Esophagus mucosa (tissue), 1 donor: Measurements from ENCODE around the gene NRCAM. TPM values are rescaled to one million over a fixed set of nuclear protein-coding genes. Genes with fewer than 3 reads are reported as not detected.
A peak's percentile ranks its signal among the peaks of the same experiment; 100 is the strongest.
"Not testable (repeated sequence)": the region's sequence is repeated elsewhere in the genome, so short reads cannot be mapped to it uniquely, and the experiment has no call there.

ENCODE experiments used
- ATAC-seq: fragments of 200-7000 bp; cut with Tn5 transposase; one replicate; pipeline ENCODE4 v1.9.1; 2020
- total RNA-seq: library from RNA; stranded (reverse); gene quantifications from one replicate; pipeline ENCODE4 v1.2.4, GENCODE V29; 2023
- donor health status: DM: yes; HTN: yes; CAD: no.

NRCAM gene
- total RNA-seq, 1 donor from 2014 or later: 10.9 TPM

GRCh38 chr7:108393097-108393496 lies 63.1 kb downstream of the NRCAM start:
- ATAC-seq: not testable (repeated sequence)

- ATAC-seq: not testable (repeated sequence)
These were observed 68.5 kb downstream of the NRCAM start for GRCh38 chr7:108387686-108388085.

GRCh38 chr7:108385834-108386422 lies 70.3 kb downstream of the NRCAM start:
- ATAC-seq: no peak

DNA sequence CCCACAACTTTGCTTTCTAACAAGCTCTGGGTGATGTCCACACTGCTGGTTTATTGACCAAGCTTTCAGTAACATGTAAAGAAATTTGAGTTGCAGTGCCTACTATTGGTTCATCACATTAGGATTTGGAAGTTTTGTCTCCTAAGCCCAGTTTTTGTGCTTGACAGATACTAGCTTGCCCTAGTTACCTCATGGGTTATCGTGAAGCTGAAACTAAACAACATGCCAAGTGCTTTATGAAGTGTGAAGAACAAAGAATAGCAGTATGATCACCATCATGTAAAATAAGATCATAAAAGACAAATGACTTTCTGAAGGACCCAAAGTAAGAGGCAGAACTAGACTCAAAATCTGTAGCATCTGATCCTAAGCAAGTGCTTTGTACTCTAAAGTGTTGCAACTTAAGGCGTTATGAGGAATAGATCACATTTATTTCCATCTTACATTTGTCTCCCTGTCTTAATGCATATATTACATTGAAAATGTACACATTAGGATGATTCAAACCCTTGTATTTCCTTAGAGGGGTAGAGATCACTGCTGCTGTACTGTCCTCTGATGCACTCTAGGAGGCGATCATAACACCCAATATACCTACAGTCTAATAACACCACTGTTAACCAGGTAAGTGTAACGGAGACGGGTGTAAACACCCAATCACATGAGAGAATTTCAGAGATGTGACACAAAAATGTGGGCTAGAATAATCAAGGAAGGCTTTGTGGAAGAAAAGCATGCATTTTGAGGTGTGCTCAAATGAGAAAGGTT lies 71.3 kb downstream of the NRCAM start:
- peak; percentile 51 for ATAC-seq

GRCh38 chr7:108382932-108383331 lies 73.3 kb downstream of the NRCAM start:
- ATAC-seq: no peak

DNA sequence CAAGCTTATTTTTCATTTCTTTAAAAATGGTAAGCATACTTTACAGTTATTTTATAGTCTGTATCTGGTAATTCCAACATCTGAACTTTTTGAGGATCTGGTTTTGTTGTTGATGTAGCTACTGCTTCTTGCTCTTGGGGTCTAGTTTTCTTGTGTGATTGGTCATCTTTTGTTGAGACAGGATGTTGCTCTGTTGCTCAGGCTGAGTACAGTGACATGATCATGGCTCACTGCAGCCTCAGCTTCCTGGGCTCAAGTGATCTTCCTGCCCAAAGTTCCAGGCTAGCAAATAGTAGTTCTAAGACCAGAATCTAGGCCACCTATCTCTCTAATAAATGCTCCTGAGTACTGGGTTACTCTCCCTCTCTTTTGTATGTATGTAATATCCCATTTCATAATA lies 75.7 kb downstream of the NRCAM start:
- ATAC-seq: no peak

- no peak for ATAC-seq
These were observed 80.0 kb downstream of the NRCAM start for GRCh38 chr7:108376206-108376605.

DNA sequence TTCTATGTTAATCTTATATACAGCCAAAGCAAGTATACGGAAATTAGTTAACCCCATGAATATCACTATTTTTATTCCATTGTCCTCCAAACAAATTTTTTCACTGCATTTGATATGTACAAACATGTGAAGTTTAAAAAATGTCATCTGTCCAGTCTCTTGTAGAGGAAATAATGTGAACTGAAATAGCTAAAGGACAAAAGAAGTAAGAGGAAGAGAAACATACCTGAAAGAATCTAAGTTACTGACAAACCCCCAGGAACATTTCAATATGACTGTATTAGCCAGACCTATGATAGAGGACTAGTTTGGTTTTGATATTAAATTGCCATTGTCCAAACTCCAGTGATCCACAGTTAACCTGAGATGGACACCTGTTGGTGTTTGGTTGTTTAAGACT lies 80.6 kb downstream of the NRCAM start:
- no peak for ATAC-seq

DNA sequence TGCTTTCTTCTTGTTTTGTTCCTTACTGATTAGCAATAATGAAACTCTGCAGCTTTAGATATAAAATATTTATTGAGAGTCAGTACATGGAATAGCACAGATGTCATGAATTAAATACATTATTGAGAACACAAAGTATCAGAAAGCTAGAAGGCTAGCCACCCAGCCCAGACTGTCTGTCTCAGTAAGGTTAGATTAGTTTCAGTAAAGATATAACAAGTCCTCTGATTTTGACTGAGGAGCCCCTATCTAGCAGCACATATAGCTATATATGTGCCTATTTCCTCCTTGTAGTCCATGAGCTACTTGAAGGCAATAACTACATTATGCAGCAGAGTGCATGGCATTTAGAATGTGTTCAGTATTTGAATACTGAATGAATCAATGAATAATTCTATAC lies 81.3 kb downstream of the NRCAM start:
- no peak for ATAC-seq

GRCh38 chr7:108372618-108373017 lies 83.6 kb downstream of the NRCAM start:
- no peak for ATAC-seq

- no peak for ATAC-seq
These were observed 85.6 kb downstream of the NRCAM start for GRCh38 chr7:108370616-108371015.

DNA sequence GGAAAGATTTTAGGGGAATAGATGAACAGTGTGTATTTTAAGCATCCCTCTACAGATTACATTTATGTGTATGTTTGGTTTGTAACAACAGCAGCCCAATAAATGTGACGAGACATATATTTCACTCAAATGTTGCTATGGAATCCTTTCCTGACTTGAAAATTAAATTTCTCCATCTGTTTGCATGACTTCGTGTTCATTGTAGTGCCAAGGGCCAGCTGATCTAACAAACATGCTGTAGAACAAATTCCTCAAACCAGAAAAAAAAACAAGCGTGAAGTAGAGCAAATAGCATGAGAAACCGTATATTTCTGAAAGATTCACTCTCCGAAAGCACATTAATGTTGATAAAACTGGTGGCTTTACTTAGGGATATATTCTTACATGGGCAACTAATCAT lies 87.8 kb downstream of the NRCAM start:
- ATAC-seq: no peak

DNA sequence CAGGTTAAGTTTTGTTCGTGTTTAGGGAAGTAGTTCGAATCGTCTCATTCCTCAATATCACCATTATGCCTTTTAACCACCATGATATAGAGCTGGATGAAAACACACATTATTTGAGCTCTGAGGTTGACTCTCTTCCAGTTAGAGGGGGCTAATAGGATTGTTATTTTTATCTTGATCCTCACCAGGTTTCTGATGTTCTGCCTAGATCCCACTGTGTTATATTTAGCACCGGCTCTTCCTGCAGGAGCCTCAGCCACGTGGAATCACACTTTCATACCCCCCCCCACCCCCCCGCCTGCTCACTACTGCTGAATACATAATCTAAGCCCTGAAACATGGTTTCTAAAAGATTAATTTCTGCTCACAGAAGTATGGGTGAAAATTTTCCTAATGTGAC lies 88.3 kb downstream of the NRCAM start:
- no peak for ATAC-seq

GRCh38 chr7:108367314-108367713 lies 88.9 kb downstream of the NRCAM start:
- ATAC-seq: no peak

- no peak for ATAC-seq
These were observed 92.6 kb downstream of the NRCAM start for GRCh38 chr7:108363659-108364058.

DNA sequence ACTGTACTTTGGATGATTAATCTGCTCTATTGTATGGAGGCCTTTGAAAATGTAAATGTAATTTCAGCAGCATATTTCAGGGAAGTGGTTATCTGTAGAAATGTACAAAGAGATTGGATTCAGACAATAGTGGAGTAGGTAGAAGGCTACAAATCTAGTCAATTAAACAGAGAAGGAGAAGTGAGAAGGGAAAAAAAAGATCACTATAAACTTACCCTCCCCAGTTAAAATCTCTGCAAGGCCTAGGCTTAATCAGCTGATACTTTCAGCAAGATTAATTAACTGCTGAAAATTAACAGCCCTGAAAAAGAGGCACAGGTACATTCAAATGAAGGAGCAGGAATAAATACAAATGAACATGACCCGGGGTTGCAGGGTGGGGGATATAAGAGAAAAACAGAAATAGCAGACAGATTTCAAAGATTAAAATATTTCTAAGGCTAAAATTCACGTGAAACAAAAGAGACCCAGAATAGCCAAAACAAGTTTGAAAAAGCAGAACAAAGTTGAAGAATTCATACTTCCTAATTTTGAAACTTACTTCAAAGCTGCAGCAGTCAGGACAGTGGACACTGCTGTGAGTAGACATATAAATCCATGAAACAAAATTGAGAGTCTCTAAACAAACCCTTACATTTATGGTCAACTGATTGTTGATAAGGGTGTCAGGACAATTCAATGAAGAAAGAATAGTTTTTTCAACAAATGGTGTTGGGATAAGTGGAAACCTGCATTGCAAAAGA lies 96.0 kb downstream of the NRCAM start:
- ATAC-seq: no peak

GRCh38 chr7:108358553-108358952 lies 97.7 kb downstream of the NRCAM start:
- no peak for ATAC-seq

DNA sequence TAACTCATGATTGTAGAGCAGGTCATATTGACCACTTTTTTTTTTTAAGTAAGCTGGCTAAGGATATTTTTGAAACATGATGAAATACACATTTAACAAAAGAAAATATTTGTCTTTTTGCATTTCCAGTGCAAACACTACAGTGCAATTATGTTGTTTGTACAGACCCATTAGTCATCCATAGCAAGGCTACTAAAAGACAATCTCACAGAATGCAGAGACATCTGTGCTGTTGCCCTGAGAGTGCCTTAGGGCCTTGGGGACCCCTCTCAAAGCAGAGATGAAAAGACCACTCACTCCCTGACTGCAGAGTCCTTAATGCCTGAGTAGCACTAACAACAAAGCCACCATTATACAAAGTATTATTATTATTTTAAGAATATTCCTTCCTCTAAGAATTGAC lies 104.5 kb downstream of the NRCAM start:
- no peak for ATAC-seq

- peak; percentile 84 for ATAC-seq
These were observed 107.3 kb downstream of the NRCAM start for GRCh38 chr7:108348913-108349312.

DNA sequence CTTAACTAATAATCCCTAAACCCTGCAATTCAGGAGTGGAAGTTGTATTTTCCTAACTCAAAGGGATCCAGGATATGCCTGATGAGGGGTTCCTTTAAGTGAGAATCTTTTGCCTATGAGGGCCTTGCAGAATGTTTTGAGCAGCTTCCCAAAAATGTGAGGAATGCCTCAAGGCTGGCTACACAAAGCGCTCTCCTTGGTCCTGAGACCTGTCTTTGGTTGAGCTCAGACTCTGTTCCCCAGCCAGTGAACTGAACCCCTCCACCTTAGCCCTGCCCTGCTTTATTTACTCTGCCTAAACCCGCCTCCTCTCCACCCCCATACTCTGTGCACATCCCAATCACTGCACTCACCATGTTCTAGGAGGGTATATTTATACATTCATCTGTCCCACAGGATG lies 108.6 kb downstream of the NRCAM start:
- ATAC-seq: no peak

DNA sequence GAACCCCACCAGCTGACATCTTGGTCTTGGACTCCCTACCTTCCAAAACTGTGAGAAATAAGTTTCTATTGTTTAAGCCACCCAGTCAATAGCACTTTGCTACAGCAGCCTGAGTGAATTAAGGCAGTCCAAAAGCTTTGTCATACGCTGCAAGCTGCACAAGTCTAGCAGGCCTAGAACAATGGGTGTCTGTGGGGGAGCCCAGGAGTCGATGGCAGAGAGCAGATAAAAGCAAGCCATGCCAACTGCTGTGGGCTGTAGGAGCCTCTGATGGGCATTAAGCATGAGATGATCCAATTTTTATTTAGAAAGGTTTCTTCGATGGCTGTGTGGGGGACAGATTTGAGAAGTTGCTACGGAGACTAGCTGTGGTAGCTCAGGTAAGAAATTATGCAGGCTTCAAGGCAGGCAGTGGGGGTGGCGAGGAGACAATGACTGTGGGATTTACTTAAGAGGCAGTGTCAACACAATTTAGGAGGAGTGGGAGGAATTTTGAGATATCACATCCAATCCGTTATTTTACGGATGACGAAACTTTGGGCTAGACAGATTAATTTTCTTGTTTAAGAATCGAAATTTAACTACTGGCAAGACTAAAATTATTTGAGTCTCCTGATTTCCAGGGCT lies 110.4 kb downstream of the NRCAM start:
- ATAC-seq: no peak

DNA sequence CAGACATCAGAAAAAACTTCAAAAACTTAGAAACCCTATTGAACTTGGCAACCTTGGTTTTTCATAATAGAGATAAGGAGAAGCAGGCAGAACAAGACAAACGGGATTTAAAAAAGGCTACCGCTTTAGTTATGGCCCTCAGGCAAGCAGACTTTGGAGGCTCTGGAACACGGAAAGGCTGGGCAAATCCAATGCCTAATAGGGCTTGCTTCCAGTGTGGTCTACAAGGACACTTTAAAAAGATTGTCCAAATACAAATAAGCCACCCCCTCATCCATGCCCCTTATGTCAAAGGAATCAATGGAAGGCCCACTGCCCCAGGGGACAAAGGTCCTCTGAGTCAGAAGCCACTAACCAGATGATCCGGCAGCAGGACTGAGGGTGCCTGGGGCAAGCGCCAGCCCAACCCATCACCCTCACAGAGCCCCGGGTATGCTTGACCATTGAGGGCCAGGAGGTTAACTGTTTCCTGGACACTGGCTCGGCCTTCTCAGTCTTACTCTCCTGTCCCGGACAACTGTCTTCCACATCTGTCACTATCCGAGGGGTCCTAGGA lies 115.3 kb downstream of the NRCAM start:
- ATAC-seq: no peak

DNA sequence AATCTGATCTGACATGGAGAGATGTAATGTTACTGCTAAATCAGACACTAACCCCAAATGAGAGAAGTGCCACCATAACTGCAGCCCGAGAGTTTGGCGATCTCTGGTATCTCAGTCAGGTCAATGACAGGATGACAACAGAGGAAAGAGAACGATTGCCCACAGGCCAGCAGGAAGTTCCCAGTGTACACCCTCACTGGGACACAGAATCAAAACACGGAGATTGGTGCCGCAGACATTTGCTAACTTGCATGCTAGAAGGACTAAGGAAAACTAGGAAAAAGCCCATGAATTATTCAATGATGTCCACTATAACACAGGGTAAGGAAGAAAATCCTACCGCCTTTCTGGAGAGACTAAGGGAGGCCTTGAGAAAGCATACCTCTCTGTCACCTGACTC lies 115.8 kb downstream of the NRCAM start:
- not testable (repeated sequence) for ATAC-seq
